ENCODE data around the gene DDR1.

Gene DDR1

GRCh38 chr6:30882759-30883684, 1.3 kb upstream of the DDR1 start:
- Histone ChIP-seq H3K27me3 (ENCODE audit: insufficient read depth, low read length) (no peaks in the 10 kb centered on the region), H3K14ac (ENCODE audit: low read length) (peak overlapping the region; percentile 90), H4K12ac (ENCODE audit: low read depth, low read length) (peak overlapping the region; percentile 84), H3K9ac (ENCODE audit: low read length) (peak overlapping the region; percentile 75), H3K23ac (ENCODE audit: low read length) (no peak overlapping the region), H3K9me3 (ENCODE audit: insufficient read depth, low read depth, low read length) (no peaks in the 10 kb centered on the region), H3K27ac (ENCODE audit: low read depth, low read length) (peak overlapping the region; percentile 84), H3K18ac (ENCODE audit: low read length) (peak overlapping the region; percentile 56), H3K4me1 (ENCODE audit: control insufficient read depth in 1 of 2, insufficient read depth in 2 of 2, low read length in 2 of 2) (peaks cover 36 to 44% of the 10 kb centered on the region in 2 experiments), H3K4ac (ENCODE audit: low read depth, low read length) (peak overlapping the region; percentile 87), H3K4me2 (ENCODE audit: low read length) (peak overlapping the region; percentile 59), H3K79me2 (ENCODE audit: control insufficient read depth, insufficient read depth, low read length, poor library complexity) (peaks cover 28% of the 10 kb centered on the region), H4K8ac (ENCODE audit: low read depth, low read length) (peak overlapping the region; percentile 85), H3K4me3 (ENCODE audit: low read depth, low read length) (no peak overlapping the region), H4K91ac (ENCODE audit: low read depth, low read length) (peak overlapping the region; percentile 85), H3K79me1 (ENCODE audit: low read length) (peaks cover 50% of the 10 kb centered on the region), H2BK120ac (ENCODE audit: insufficient read depth, low read length, poor library complexity) (peak overlapping the region; percentile 13), H2AK5ac (ENCODE audit: low read length) (peak overlapping the region; percentile 86), H2AFZ (ENCODE audit: insufficient read depth, low read length, poor library complexity) (peak overlapping the region; percentile 27), H2BK12ac (ENCODE audit: low read length) (peak overlapping the region; percentile 56), H2BK5ac (ENCODE audit: low read depth, low read length, poor library complexity) (peak overlapping the region; percentile 67), H3K36me3 (ENCODE audit: control insufficient read depth in 1 of 2, insufficient read depth in 2 of 2, low read length in 2 of 2) (no peaks in the 10 kb centered on the region)
- no CpG with 5 or more reads among the region's 15 CpGs for WGBS (ENCODE audit: extremely low coverage, insufficient coverage, insufficient read length)
- peak; percentile 67 to 70 for DNase-seq

GRCh38 chr6:30884521-30885480, 482 bp downstream of the DDR1 start:
- WGBS (ENCODE audit: extremely low coverage, insufficient coverage, insufficient read length), result no CpG with 5 or more reads among the region's 59 CpGs
- Histone ChIP-seq H3K18ac (ENCODE audit: low read length) (peak overlapping the region; percentile 68), H3K4me2 (ENCODE audit: low read length) (peak overlapping the region; percentile 59), H3K9ac (ENCODE audit: low read length) (peak overlapping the region; percentile 75), H3K9me3 (ENCODE audit: insufficient read depth, low read depth, low read length) (no peaks in the 10 kb centered on the region), H2BK5ac (ENCODE audit: low read depth, low read length, poor library complexity) (peak overlapping the region; percentile 6), H3K4me3 (ENCODE audit: low read depth, low read length) (peak overlapping the region; percentile 74), H3K79me1 (ENCODE audit: low read length) (peaks cover 50% of the 10 kb centered on the region), H3K4ac (ENCODE audit: low read depth, low read length) (peak overlapping the region; percentile 21), H3K4me1 (ENCODE audit: control insufficient read depth in 1 of 2, insufficient read depth in 2 of 2, low read length in 2 of 2) (peaks cover 36 to 44% of the 10 kb centered on the region in 2 experiments), H2BK120ac (ENCODE audit: insufficient read depth, low read length, poor library complexity) (peak overlapping the region; percentile 58), H3K79me2 (ENCODE audit: control insufficient read depth, insufficient read depth, low read length, poor library complexity) (peaks cover 30% of the 10 kb centered on the region), H3K27me3 (ENCODE audit: insufficient read depth, low read length) (no peaks in the 10 kb centered on the region), H2AK5ac (ENCODE audit: low read length) (peak overlapping the region; percentile 22), H3K27ac (ENCODE audit: low read depth, low read length) (peak overlapping the region; percentile 84), H3K23ac (ENCODE audit: low read length) (no peak overlapping the region), H3K36me3 (ENCODE audit: control insufficient read depth in 1 of 2, insufficient read depth in 2 of 2, low read length in 2 of 2) (peaks cover 14% of the 10 kb centered on the region in 2 experiments), H3K14ac (ENCODE audit: low read length) (peak overlapping the region; percentile 32), H4K91ac (ENCODE audit: low read depth, low read length) (peak overlapping the region; percentile 85), H2AFZ (ENCODE audit: insufficient read depth, low read length, poor library complexity) (no peak overlapping the region), H4K12ac (ENCODE audit: low read depth, low read length) (no peak overlapping the region), H4K8ac (ENCODE audit: low read depth, low read length) (peak overlapping the region; percentile 20), H2BK12ac (ENCODE audit: low read length) (no peak overlapping the region)
- DNase-seq, result peak; percentile 53 to 57

- peak overlapping the region; percentile 85 for H4K91ac ChIP-seq (ENCODE audit: low read depth, low read length)
- DNase-seq, result peak in 1 of 2 donors; percentile 16
- peak overlapping the region; percentile 6 for H2BK5ac ChIP-seq (ENCODE audit: low read depth, low read length, poor library complexity)
- H2AK5ac ChIP-seq (ENCODE audit: low read length), result peak overlapping the region; percentile 22
- peak overlapping the region; percentile 10 for H4K12ac ChIP-seq (ENCODE audit: low read depth, low read length)
- H2AFZ ChIP-seq (ENCODE audit: insufficient read depth, low read length, poor library complexity), result no peak overlapping the region
- H3K14ac ChIP-seq (ENCODE audit: low read length), result peak overlapping the region; percentile 6
- H3K79me1 ChIP-seq (ENCODE audit: low read length), result peaks cover 50% of the 10 kb centered on the region
- peak overlapping the region; percentile 59 for H3K4me2 ChIP-seq (ENCODE audit: low read length)
- peak overlapping the region; percentile 20 for H3K9ac ChIP-seq (ENCODE audit: low read length)
- H4K8ac ChIP-seq (ENCODE audit: low read depth, low read length), result peak overlapping the region; percentile 15
- WGBS (ENCODE audit: extremely low coverage, insufficient coverage, insufficient read length), result no CpG with 5 or more reads among the region's 7 CpGs
- H3K4ac ChIP-seq (ENCODE audit: low read depth, low read length), result peak overlapping the region; percentile 21
- peak overlapping the region; percentile 36 for H3K18ac ChIP-seq (ENCODE audit: low read length)
- peak overlapping the region; percentile 74 for H3K4me3 ChIP-seq (ENCODE audit: low read depth, low read length)
- H3K27ac ChIP-seq (ENCODE audit: low read depth, low read length), result peak overlapping the region; percentile 84
- no peaks in the 10 kb centered on the region for H3K27me3 ChIP-seq (ENCODE audit: insufficient read depth, low read length)
- H3K9me3 ChIP-seq (ENCODE audit: insufficient read depth, low read depth, low read length), result no peaks in the 10 kb centered on the region
- no peak overlapping the region for H3K23ac ChIP-seq (ENCODE audit: low read length)
- H3K36me3 ChIP-seq (ENCODE audit: control insufficient read depth in 1 of 2, insufficient read depth in 2 of 2, low read length in 2 of 2), result peaks cover 21% of the 10 kb centered on the region in 2 experiments
- no peak overlapping the region for H2BK120ac ChIP-seq (ENCODE audit: insufficient read depth, low read length, poor library complexity)
- no peak overlapping the region for H2BK12ac ChIP-seq (ENCODE audit: low read length)
- peaks cover 30% of the 10 kb centered on the region for H3K79me2 ChIP-seq (ENCODE audit: control insufficient read depth, insufficient read depth, low read length, poor library complexity)
- peaks cover 36 to 44% of the 10 kb centered on the region in 2 experiments for H3K4me1 ChIP-seq (ENCODE audit: control insufficient read depth in 1 of 2, insufficient read depth in 2 of 2, low read length in 2 of 2)
Observed at GRCh38 chr6:30885481-30885998, 1.2 kb downstream of the DDR1 start.
